ENCODE results near the gene LINC00237. TPM values are rescaled to one million over a fixed set of nuclear protein-coding genes. Genes with fewer than 3 reads are reported as not detected.

Gene LINC00237
- total RNA-seq, 6 donors from 2014 or later: not detected

DNA sequence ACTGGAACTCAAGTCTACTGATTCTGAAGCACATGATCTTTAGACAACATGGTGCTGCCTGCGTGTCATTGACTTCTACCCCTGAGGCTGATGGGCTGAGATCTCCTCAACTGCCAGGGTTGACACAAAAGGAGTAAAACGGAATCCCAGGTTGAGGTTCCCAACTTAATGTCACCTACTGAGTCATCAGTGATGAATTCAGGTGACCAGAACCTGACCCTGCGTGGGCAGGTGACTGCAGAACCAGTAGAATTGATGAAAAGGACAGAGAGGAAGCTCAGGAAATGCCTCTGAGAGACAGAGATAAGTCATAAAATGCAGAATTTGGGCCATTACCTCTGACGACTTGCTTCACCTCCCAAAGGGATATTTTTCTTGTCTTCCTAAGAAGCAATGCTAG, 12.0 kb upstream of the LINC00237 start:
- WGBS, 2 donors: 70 to 81% methylated on average over 4 of the region's 4 CpGs
- Histone ChIP-seq H3K36me3 (no peaks in the 10 kb centered on the region), H3K27me3 (no peaks in the 10 kb centered on the region), H3K27ac (no peak overlapping the region), H3K4me3 (no peak overlapping the region), H3K9me3 (no peaks in the 10 kb centered on the region), H3K4me1 (no peaks in the 10 kb centered on the region)
- no peak for TF ChIP-seq POLR2AphosphoS5 (IDR thresholded peaks at IDR 0.05)
- TF ChIP-seq, protein P1, sequence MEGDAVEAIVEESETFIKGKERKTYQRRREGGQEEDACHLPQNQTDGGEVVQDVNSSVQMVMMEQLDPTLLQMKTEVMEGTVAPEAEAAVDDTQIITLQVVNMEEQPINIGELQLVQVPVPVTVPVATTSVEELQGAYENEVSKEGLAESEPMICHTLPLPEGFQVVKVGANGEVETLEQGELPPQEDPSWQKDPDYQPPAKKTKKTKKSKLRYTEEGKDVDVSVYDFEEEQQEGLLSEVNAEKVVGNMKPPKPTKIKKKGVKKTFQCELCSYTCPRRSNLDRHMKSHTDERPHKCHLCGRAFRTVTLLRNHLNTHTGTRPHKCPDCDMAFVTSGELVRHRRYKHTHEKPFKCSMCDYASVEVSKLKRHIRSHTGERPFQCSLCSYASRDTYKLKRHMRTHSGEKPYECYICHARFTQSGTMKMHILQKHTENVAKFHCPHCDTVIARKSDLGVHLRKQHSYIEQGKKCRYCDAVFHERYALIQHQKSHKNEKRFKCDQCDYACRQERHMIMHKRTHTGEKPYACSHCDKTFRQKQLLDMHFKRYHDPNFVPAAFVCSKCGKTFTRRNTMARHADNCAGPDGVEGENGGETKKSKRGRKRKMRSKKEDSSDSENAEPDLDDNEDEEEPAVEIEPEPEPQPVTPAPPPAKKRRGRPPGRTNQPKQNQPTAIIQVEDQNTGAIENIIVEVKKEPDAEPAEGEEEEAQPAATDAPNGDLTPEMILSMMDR (IDR thresholded peaks at IDR 0.05): no peak
- TF ChIP-seq EP300 (IDR thresholded peaks at IDR 0.05): no peak
- no peak for TF ChIP-seq POLR2A (IDR thresholded peaks at IDR 0.05)
- no peak for DNase-seq
- ATAC-seq (ENCODE audit: low FRiP score in 2 of 2): no peak

DNA sequence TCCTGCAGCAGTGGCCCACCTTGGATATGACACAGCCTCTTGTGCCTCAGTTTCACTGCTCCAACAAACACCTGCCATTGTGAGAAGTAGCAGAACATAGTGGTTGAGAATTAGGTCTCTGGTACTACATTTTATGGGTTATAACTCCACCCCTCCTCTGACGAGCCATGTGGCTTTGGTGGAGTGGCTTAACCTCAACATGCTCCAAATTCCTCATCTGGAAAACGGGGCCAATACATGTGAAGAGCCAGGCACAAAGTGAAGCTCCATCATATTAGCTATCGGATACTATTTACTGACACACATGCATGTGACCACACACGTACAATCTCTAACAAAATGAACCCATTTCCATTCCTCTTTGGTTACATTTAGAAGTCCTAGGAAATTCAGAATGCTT, 11.4 kb upstream of the LINC00237 start:
- Histone ChIP-seq H3K4me3 (no peak overlapping the region), H3K36me3 (no peaks in the 10 kb centered on the region), H3K27ac (no peak overlapping the region), H3K27me3 (no peaks in the 10 kb centered on the region), H3K4me1 (no peaks in the 10 kb centered on the region), H3K9me3 (no peaks in the 10 kb centered on the region)
- no peak for DNase-seq
- TF ChIP-seq EP300 (IDR thresholded peaks at IDR 0.05): no peak
- WGBS, 2 donors: 71 to 76% methylated on average over 4 of the region's 4 CpGs
- ATAC-seq (ENCODE audit: low FRiP score in 2 of 2): no peak

DNA sequence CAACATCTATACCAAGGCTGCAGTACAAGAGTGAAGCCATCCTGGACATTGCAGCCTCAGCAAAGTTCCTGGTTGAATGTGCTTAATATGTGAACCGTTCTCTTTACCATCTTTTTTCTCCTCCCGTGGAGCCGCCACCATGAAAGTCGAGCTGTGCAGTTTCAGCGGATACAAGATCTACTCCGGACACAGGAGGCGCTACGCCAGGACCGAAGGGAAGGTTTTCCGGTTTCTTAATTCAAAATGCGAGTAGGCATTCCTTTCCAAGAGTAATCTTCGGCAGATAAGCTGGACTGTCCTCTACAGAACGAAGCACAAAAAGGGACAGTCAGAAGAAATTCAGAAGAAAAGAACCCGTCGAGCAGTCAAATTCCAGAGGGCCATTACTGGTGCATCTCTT, 8.4 kb upstream of the LINC00237 start:
- H3K36me3 ChIP-seq: no peaks in the 10 kb centered on the region
- no peak overlapping the region for H3K27ac ChIP-seq
- no peaks in the 10 kb centered on the region for H3K27me3 ChIP-seq
- H3K4me1 ChIP-seq: no peaks in the 10 kb centered on the region
- WGBS, 2 donors: 93 to 94% methylated on average over 15 of the region's 15 CpGs
- H3K9me3 ChIP-seq: no peaks in the 10 kb centered on the region
- ATAC-seq (ENCODE audit: low FRiP score in 2 of 2) (no peak), DNase-seq (no peak)
- TF ChIP-seq EP300 (IDR thresholded peaks at IDR 0.05): no peak
- TF ChIP-seq POLR2AphosphoS5 (IDR thresholded peaks at IDR 0.05): no peak
- no peak for TF ChIP-seq POLR2A (IDR thresholded peaks at IDR 0.05)
- no peak overlapping the region for H3K4me3 ChIP-seq

DNA sequence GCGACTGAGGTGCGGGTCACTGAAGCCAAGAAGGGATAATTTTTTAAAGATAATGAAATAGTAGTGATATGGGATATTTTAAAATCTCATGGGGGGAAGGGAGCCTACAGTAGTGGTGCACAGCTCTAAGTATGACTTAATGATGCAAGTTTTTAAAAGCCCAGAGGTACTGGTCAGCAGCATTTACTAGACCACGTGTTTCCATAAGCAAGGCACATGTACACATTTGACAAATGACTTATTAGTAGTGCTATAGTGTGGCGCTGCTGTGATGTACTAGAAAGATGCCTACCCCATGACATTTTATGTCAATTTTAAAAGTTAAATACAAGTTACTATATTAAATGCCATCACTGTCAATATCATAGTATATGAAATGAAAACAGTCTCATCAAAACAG, 7.5 kb upstream of the LINC00237 start:
- no peaks in the 10 kb centered on the region for H3K4me1 ChIP-seq
- no peaks in the 10 kb centered on the region for H3K36me3 ChIP-seq
- no peak for ATAC-seq (ENCODE audit: low FRiP score in 2 of 2)
- no peak overlapping the region for H3K27ac ChIP-seq
- no peak for TF ChIP-seq POLR2AphosphoS5 (IDR thresholded peaks at IDR 0.05)
- TF ChIP-seq POLR2A (IDR thresholded peaks at IDR 0.05): no peak
- no peak for TF ChIP-seq EP300 (IDR thresholded peaks at IDR 0.05)
- TF ChIP-seq, protein P1 (IDR thresholded peaks at IDR 0.05): no peak
- no peaks in the 10 kb centered on the region for H3K9me3 ChIP-seq
- no peak for DNase-seq
- no peaks in the 10 kb centered on the region for H3K27me3 ChIP-seq
- WGBS, 2 donors: 82 to 85% methylated on average over 4 of the region's 4 CpGs
- H3K4me3 ChIP-seq: no peak overlapping the region

DNA sequence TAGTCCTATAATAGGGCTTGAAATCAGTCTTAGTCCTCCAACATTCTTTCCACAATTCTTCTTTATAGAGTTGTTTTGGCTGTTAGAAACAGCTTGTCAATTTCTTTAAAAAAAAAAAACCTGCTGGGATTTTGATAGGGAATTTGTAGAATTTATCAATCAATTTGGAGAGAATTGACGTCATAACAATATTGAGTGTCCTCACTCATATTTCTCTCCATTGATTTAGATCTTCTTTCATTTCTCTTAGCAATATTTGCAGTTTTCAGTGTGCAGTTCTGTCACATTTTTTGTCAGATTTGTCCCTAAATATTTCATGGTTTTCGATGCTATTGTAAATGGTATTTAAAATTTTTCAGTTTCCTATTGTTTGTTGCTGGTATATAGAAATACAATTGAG, 5.3 kb upstream of the LINC00237 start:
- Histone ChIP-seq H3K4me3 (no peak overlapping the region), H3K27me3 (peaks cover 0 to 5% (median 2%) of the 10 kb centered on the region in 4 donors), H3K36me3 (no peaks in the 10 kb centered on the region), H3K27ac (no peak overlapping the region), H3K4me1 (peaks cover 0 to under 1% (median 0%) of the 10 kb centered on the region in 4 donors), H3K9me3 (no peaks in the 10 kb centered on the region)
- DNase-seq (no peak), ATAC-seq (ENCODE audit: low FRiP score in 2 of 2) (no peak)
- TF ChIP-seq POLR2A (IDR thresholded peaks at IDR 0.05): no peak
- no peak for TF ChIP-seq POLR2AphosphoS5 (IDR thresholded peaks at IDR 0.05)
- TF ChIP-seq EP300 (IDR thresholded peaks at IDR 0.05): no peak
- TF ChIP-seq, protein P1 (IDR thresholded peaks at IDR 0.05): no peak
- WGBS, 2 donors: 76 to 88% methylated on average over 2 of the region's 2 CpGs

DNA sequence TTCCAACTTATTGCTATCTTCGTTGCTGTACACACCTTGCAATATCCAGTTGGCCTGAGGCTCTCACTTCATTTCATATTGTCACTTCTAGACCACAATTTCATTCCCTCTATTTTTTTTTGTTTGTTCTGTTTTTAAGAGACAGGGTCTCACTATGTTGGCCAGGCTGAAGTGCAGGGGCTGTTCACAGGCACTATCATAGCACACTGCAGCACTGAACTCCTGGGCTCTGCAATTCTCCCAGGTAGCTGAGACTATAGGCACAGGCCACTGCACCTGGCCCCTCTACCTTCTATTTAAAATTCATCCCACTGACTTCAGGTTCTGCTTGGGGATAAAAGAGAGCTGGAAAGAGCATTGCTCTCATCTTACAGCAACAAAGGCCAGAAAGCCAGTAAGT, 4.7 kb upstream of the LINC00237 start:
- Histone ChIP-seq H3K4me3 (no peak overlapping the region), H3K36me3 (no peaks in the 10 kb centered on the region), H3K4me1 (peaks cover 3 to 6% (median 5%) of the 10 kb centered on the region in 4 donors), H3K9me3 (no peaks in the 10 kb centered on the region), H3K27me3 (peaks cover 0 to 11% (median 5%) of the 10 kb centered on the region in 4 donors), H3K27ac (no peak overlapping the region)
- DNase-seq (no peak), ATAC-seq (ENCODE audit: low FRiP score in 2 of 2) (no peak)
- whole genome bisulfite sequencing, 2 donors: 88 to 93% methylated on average over 1 of the region's 1 CpG
- TF ChIP-seq POLR2AphosphoS5 (IDR thresholded peaks at IDR 0.05) (no peak), POLR2A (IDR thresholded peaks at IDR 0.05) (no peak), EP300 (IDR thresholded peaks at IDR 0.05) (no peak)
- TF ChIP-seq, protein P1 (IDR thresholded peaks at IDR 0.05): no peak
